RPMI7951 (cell line): Measurements from ENCODE around the gene FSD1. TPM values are rescaled to one million over a fixed set of nuclear protein-coding genes. Genes with fewer than 3 reads are reported as not detected.
"Not testable (repeated sequence)": the region's sequence is repeated elsewhere in the genome, so short reads cannot be mapped to it uniquely, and the experiment has no call there.

Experiments
- DNase-seq: peaks from one replicate; pipeline ENCODE4 v3.0.0-alpha.2; 2012; ENCODE audit warnings: low read depth
- total RNA-seq: library from RNA; depleted of rRNA; stranded (reverse); fragments of >200 nt; shearing (Covaris generic); gene quantifications from 2 replicates; pipeline ENCODE4 v1.2.3, GENCODE V29; 2014

FSD1 gene
- total RNA-seq, 1 experiment from 2014 or later = 9.7 TPM

DNA sequence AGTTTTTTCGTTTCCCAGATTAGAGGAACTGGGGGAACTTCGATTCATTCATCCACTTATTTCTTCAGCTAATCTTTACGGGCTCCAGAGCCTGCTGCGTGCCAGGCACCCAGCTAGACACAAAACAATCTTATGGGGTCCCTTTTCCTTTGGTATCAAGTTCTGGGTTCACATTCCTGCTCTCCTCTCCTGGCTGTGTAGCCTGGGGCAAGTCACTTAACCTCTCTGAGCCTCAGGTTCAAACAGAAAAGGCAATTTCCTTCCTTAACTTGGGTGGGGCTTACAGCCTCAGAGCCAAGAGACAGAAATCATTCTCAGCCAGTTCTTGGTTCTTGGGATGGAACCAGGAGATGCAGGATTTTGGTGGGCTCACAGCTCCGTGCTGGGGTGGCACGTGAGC lies 19.4 kb upstream of the FSD1 start:
- no peak for DNase-seq

GRCh38 chr19:4286141-4286540 lies 18.3 kb upstream of the FSD1 start:
- DNase-seq = not testable (repeated sequence)

DNA sequence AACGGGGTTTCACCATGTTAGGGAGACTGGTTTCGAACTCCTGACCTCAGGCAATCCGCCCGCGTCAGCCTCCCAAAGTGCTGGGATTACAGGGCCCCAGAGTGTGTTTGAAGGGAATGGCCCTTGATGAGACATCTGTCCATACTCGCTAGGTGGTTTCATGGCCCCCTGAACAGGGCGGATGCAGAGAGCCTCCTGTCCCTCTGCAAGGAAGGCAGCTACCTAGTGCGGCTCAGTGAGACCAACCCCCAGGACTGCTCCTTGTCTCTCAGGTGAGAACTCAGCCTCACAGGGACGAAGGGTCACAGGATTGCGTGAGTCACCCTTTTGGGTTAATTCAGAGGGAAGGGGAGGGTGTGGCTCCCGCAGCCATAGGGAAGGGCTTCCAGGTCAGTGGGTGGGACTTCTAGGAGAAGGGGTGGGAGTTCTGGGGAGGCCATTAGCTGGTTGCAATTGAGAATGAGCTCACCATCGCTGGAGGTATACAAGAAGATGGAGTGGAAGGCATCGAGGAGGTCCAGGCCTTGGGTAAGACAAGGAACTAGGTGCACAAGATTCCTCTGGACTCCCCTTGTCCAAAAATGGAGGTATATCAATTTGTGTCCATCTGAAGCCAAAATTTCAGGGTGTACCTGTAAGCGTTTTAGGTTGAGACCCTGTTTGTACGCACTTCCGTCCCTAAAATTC lies 16.2 kb upstream of the FSD1 start:
- no peak for DNase-seq

DNA sequence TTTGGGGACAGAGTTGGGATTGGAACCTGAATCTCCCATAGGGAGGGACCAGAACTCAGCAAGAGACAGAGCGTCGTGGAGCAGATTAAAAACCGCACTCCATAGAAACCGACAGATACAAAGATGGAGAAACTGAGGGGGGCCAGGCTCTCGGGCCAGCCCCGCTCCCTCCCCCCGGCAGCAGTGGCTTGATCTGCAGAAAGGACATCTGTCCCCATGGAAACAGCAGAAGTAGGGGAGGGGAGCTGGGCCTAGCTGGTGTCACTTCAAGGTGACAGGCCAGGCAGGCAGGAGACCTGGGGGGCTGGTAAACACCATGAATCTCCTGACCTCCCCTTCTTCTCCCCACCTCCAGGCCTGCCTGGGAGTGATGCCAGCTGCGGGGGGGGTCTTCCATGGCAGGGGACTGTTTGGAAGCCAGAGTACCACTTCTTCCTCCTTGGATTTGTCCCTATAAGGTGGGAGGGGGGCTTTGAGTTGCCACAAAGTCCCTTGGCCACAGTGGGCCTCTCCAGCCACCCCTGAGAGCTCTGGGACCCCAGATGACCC lies 13.1 kb upstream of the FSD1 start:
- no peak for DNase-seq

GRCh38 chr19:4292515-4292914 lies 11.9 kb upstream of the FSD1 start:
- no peak for DNase-seq

DNA sequence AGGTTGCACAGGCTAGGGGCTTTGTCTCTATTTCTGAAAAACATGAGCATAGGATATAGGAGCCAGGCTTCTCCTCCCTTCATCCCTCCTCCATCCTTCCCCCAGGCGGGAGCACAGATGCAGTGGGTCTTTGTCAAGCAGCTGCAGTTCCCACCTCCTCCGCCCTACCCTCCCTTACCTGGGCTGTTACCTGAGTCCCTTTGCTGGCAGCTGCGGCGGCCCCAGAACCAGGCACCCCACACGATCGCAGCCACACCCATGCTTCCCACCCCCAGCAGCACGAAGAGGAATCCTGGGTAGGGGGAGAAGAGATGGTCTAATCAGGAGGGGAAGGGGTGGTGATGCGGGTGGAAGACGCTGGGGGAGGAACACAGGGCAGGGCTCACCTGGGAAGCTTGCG lies 10.0 kb upstream of the FSD1 start:
- no peak for DNase-seq

DNA sequence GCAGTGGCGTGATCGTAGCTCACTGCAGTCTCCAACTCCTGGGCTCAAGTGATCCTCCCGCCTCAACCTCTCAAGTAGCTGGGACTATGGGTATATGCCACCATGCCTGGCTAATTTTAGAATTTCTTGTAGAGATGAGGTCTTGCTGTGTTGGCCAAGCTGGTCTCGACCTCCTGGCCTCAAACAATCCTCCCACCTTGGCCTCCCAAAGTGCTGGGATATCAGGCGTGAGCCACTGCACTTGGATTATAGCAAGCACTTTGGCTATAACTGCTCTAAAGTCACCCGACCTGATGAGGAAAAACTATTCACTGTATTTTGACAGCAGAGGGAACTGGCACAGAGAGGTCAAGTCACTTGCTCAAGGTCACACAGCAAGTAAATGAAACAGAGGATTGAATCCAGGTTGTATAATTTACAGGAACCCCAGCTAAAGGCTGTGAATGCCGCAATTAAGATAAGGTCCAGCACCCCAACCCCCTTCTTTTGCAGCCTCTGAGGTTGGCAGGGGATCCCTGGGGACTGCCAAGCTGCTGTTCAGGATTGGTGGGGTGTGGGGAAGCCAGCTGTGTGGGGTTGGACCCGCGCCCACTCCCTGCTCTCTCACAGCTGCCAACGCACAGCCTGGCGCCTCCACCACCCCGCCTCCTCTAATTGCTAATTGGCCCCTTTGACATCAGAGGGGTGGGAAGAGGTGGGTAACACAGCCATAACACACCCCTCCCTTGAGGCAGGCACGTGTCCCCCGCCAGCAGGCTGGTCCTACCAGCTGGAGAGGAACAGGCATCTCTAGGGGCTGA lies 8.2 kb upstream of the FSD1 start:
- peak; percentile 18 for DNase-seq

GRCh38 chr19:4297901-4298809 lies 6.2 kb upstream of the FSD1 start:
- peak; percentile 25 for DNase-seq

GRCh38 chr19:4298810-4299550 lies 5.4 kb upstream of the FSD1 start:
- DNase-seq = no peak

DNA sequence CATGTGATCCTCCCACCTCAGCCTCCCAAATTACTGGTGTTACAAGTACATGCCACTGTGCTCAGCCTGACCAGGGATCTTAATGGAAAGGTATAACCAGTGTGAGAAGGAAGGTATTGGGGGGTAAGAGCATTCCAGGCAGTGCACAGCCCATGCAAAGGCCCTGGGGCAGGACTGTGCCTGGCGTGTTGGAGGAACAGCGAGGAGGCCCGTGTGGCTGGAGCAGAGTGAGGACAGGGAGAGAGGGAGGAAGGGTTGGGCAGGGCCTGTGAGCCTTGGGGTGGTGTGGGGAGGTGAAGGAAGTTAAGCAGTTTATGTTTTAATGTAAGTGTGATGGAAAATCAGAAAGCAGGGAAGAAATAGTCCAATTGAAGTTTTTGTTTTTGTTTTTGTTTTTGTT lies 3.8 kb upstream of the FSD1 start:
- no peak for DNase-seq

GRCh38 chr19:4301590-4302242 lies 2.7 kb upstream of the FSD1 start:
- no peak for DNase-seq

- no peak for DNase-seq
Observed at GRCh38 chr19:4302243-4302640, 2.2 kb upstream of the FSD1 start, which contains the start of gene TMIGD2. Gene TMIGD2, minus strand, starts transcription at chr19:4302389. Its CDS starts 4 bp downstream, at chr19:4302385.

- no peak for DNase-seq
Observed at GRCh38 chr19:4303819-4304537, 420 bp upstream of the FSD1 start.

DNA sequence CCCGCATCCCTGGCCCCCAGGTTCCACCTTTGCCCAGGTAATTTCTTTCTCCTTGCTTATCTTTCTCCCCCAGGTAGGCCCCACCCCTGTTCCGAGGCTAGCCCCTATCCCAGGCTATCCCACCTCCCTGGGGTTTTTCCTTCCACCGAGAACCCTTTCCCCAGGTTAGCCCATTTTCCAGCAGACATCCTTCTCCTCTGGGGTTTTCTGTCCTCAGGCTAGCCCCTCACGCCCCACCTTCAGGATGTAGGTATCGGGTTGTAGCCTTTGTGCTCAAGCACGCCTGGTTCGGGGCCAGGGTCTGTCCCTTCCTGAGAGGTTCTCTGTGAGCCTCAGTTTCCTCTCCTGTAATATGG lies 837 bp downstream of the FSD1 start:
- DNase-seq = no peak

DNA sequence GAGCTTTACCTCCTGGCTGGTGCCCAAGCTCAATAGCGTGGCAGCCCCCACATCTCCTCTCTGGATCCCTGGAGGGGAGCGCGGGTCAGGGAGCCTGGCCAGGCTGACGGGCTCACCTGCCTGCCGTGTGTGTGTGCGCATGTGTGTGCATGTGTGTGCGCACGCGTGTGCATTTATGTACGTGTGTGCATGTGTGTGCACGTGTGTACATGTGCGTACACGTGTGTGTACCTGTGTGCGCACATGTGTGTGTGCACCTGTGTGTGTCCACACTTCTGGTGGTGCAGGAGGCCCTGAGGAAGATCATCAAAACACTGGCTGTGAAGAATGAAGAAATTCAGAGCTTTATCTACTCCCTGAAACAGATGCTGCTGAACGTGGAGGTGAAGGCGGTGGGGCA lies 1.3 kb downstream of the FSD1 start:
- no peak for DNase-seq

- peak; percentile 65 for DNase-seq
Observed at GRCh38 chr19:4310247-4311121, 6.1 kb downstream of the FSD1 start.

DNA sequence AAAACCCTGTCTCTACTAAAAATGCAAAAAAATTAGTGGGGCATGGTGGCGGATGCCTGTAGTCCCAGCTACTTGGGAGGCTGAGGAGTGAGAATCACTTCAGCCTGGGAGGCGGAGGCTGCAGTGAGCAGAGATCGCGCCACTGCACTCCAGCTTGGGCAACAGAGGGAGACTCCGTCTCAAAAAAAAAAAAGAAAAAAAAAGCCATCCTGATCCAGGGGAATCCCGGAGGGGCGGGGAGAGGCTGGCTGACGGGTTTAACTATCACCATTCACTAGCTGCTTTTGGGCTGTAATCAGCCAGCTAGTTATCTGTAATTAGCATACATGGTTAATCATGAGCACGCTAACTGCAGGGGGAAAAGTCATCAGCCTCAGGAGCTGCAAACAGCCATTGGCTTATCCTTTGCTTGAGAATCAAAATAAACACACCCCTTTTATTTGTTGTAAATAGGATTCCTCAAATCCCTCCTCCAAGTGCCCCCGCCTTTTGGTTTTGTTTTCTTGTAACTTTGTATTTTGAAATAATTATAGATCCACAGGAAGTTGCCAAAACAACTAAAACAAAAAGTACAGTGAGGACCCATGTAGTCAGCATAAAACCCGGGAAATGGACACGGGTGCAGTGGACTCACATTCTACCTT lies 9.6 kb downstream of the FSD1 start:
- peak; percentile 25 for DNase-seq

- no peak for DNase-seq
Observed at GRCh38 chr19:4316956-4317355, 12.6 kb downstream of the FSD1 start.

DNA sequence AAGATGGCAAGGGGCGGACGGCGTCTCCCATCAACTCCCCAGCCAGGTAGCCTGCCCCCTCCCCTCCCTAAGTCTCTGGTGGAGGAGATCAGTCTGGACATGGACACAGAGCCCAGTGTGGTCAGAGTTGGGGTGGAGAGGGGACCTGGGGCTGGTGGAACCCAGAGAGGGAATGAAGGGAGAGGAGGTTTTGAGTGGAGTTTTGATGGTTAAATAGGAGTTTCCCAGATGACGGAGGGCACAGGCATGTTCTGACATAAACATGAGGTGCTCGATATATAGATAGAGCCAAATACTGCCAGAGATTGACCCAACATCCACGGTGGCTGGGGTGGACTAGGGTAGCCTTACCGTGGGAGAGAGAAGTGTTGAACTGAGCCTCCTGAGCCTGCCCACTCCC lies 14.1 kb downstream of the FSD1 start:
- DNase-seq = no peak
